GM12872 (cell line): Measurements from ENCODE around the gene ATG10.

Experiments used
- CTCF ChIP-seq: IDR thresholded peaks from 3 replicates; pipeline ENCODE4 v1.5.1; 2011; ENCODE audit warnings: low read depth, mild to moderate bottlenecking, low read length, moderate library complexity; ENCODE audit not compliant: insufficient read depth

ATG10 gene

DNA sequence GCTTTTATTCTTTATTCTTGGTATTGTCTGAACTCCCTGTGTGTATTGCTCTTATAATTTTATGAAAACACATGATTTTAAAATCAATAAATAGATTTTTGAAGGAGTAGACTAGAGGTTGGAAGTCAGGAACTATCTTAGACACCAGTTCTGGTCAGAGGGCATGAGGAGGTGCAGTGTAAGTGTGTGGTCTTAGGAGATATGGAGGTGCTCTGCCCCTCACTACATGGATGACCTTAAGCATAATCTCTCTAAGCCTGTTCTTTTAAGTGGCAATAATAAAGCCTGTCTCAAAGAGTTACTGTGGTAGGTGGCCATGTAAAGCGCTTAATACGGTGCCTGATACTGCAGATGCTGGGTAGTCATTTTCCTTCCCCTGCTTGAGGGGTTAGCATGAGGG is 272.3 kb downstream of the ATG10 start:
- TF ChIP-seq CTCF = no peak

DNA sequence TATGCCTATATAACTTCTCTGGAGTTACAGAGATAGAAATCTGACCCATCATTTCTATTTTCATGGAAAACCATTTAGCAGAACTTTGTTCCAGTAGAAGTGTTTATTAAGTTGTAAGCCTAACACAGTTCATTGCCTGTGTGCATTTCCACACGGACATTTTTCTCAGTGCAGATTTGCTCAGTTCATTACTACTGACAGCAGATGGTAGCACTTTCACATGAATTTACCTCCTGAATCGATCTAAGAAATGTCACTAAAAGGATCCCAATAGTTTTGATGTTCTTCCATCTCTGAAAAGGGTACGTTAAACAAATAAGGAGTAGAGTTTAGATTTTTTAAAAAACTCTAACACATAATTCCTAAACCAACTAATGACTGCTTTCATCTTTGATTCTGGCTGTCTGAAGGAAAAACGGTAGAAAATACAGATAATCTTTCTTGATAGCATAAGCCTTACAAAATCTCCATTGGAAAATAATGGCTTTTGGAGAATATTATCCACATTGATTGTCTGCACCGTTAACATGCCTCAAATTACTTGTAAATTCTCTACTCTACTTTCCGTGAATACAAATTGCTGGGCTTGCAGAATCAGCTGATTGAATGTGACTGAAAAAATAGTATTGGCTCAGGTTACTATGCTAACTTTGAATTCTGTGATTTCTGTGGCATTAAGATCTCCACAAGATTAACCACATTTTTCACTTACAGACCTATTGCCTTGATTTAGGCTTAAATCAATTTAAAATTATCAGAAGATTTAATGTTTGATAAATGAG is 273.2 kb downstream of the ATG10 start:
- no peak for TF ChIP-seq CTCF

DNA sequence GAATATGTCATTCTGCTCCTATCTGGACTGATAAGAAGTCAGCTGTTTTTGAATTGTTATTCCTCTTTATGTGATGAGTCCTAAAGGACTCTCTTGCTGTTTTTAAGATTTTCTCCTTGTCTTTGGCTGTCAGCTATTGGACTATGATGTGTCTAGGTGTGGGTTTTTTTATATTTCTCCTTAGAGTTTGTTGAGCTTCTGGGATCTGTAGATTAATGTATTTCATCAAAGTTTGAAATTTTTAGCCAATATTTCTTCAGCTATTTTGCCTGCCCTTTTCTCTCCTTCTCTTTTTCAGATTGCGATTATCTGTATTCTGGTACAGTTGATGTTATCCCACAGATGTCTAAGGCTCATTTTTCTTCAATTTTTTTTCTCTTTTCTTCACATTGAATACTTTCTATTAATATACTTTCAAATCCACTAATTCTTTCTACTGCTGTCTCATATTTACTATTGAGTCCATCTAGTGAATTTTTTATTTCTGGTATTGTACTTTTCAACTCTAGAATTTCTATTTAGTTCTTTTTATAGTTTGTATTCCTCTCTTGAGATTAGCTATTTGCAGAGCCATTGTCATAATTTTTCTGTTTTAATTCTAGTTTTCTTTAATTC is 275.2 kb downstream of the ATG10 start:
- TF ChIP-seq CTCF = no peak

- no peak for TF ChIP-seq CTCF
These were observed 280.9 kb downstream of the ATG10 start for GRCh38 chr5:82252744-82253143.

- TF ChIP-seq CTCF = no peak
These were observed 284.0 kb downstream of the ATG10 start for GRCh38 chr5:82255844-82256243.

GRCh38 chr5:82257247-82257646 is 285.4 kb downstream of the ATG10 start:
- TF ChIP-seq CTCF = no peak

GRCh38 chr5:82257729-82258128 is 285.9 kb downstream of the ATG10 start:
- TF ChIP-seq CTCF = no peak
